Nephron progenitor cell (in vitro differentiated cells): Measurements from ENCODE around the gene SCN3A.
A peak's percentile ranks its signal among the peaks of the same experiment; 100 is the strongest.

Experiments
- DNase-seq: peaks from one replicate; pipeline ENCODE4 v3.0.0; 2021
- H3K27ac Mint-ChIP-seq: 2 replicates; pipeline ENCODE4 v1.8.0; 2021; ENCODE audit warnings: mild to moderate bottlenecking, moderate library complexity, mixed read lengths
- H3K27me3 Mint-ChIP-seq: 2 replicates; pipeline ENCODE4 v1.8.0; 2021; ENCODE audit warnings: mild to moderate bottlenecking, low read depth, mixed read lengths; ENCODE audit not compliant: poor library complexity
- H3K36me3 Mint-ChIP-seq: 2 replicates; pipeline ENCODE4 v1.8.0; 2021; ENCODE audit warnings: low read depth, mixed read lengths
- H3K4me1 Mint-ChIP-seq: 2 replicates; pipeline ENCODE4 v1.8.0; 2021; ENCODE audit warnings: mixed read lengths
- H3K4me3 Mint-ChIP-seq: 2 replicates; pipeline ENCODE4 v1.8.0; 2021; ENCODE audit warnings: mild to moderate bottlenecking, moderate library complexity, mixed read lengths
- H3K9me3 Mint-ChIP-seq: 2 replicates; pipeline ENCODE4 v1.8.0; 2021; ENCODE audit warnings: mild to moderate bottlenecking, moderate library complexity, mixed read lengths
- CTCF ChIP-seq: fragments of 200-600 bp; sonication (generic); IDR thresholded peaks from 2 replicates; pipeline ENCODE4 v1.5.0; 2021; ENCODE audit warnings: antibody characterized with exemption

The SCN3A gene

GRCh38 chr2:165074323-165074722 is 129.5 kb downstream of the SCN3A start:
- H3K27ac Mint-ChIP-seq: no peak overlapping the region

GRCh38 chr2:165070076-165070475 is 133.8 kb downstream of the SCN3A start:
- no peak for DNase-seq

More at GRCh38 chr2:165074323-165074722, 129.5 kb downstream of the SCN3A start:
- peaks cover 13% of the 10 kb centered on the region for H3K36me3 Mint-ChIP-seq
- no peak for TF ChIP-seq CTCF
- H3K27me3 Mint-ChIP-seq: no peaks in the 10 kb centered on the region
- no peak overlapping the region for H3K4me3 Mint-ChIP-seq
- peaks cover 17% of the 10 kb centered on the region for H3K9me3 Mint-ChIP-seq
- DNase-seq: no peak
- peaks cover 20% of the 10 kb centered on the region for H3K4me1 Mint-ChIP-seq

GRCh38 chr2:165069151-165069550 is 134.7 kb downstream of the SCN3A start:
- peaks cover 56% of the 10 kb centered on the region for H3K4me1 Mint-ChIP-seq
- H3K4me3 Mint-ChIP-seq: no peak overlapping the region
- peaks cover 13% of the 10 kb centered on the region for H3K36me3 Mint-ChIP-seq
- peak overlapping the region; percentile 90 for H3K27ac Mint-ChIP-seq
- TF ChIP-seq CTCF: no peak
- H3K27me3 Mint-ChIP-seq: no peaks in the 10 kb centered on the region
- DNase-seq: no peak
- peaks cover 11% of the 10 kb centered on the region for H3K9me3 Mint-ChIP-seq

More at GRCh38 chr2:165070076-165070475, 133.8 kb downstream of the SCN3A start:
- Mint-ChIP-seq H3K4me3 (no peak overlapping the region), H3K27me3 (no peaks in the 10 kb centered on the region), H3K27ac (no peak overlapping the region), H3K9me3 (peaks cover 14% of the 10 kb centered on the region), H3K4me1 (peaks cover 53% of the 10 kb centered on the region), H3K36me3 (peaks cover 13% of the 10 kb centered on the region)
- no peak for TF ChIP-seq CTCF

GRCh38 chr2:165068487-165068757 is 135.4 kb downstream of the SCN3A start:
- Mint-ChIP-seq H3K4me1 (peaks cover 50% of the 10 kb centered on the region), H3K27me3 (peaks cover 1% of the 10 kb centered on the region), H3K27ac (peak overlapping the region; percentile 96), H3K36me3 (peaks cover 8% of the 10 kb centered on the region), H3K9me3 (peaks cover 4% of the 10 kb centered on the region), H3K4me3 (peak overlapping the region; percentile 76)
- no peak for TF ChIP-seq CTCF
- no peak for DNase-seq

- Mint-ChIP-seq H3K4me3 (peak overlapping the region; percentile 76), H3K27me3 (peaks cover 4% of the 10 kb centered on the region), H3K36me3 (peaks cover 8% of the 10 kb centered on the region), H3K4me1 (peaks cover 50% of the 10 kb centered on the region), H3K9me3 (peaks cover 3% of the 10 kb centered on the region), H3K27ac (peak overlapping the region; percentile 96)
- TF ChIP-seq CTCF: no peak
- DNase-seq: peak; percentile 78
Observed at GRCh38 chr2:165067643-165068486, 136.0 kb downstream of the SCN3A start.

- Mint-ChIP-seq H3K27ac (no peak overlapping the region), H3K4me1 (peaks cover 42% of the 10 kb centered on the region), H3K27me3 (peaks cover 4% of the 10 kb centered on the region), H3K36me3 (no peaks in the 10 kb centered on the region), H3K4me3 (no peak overlapping the region), H3K9me3 (no peaks in the 10 kb centered on the region)
- DNase-seq: no peak
- TF ChIP-seq CTCF: no peak
Observed at GRCh38 chr2:165064743-165065142, 139.1 kb downstream of the SCN3A start.
